GM21447 (cell line): ENCODE measurements around the gene VTA1.
"Not testable (repeated sequence)": the region's sequence is repeated elsewhere in the genome, so short reads cannot be mapped to it uniquely, and the experiment has no call there.

Source experiments
- ATAC-seq: cut with Tn5 transposase; IDR thresholded peaks from one replicate; pipeline ENCODE4 v1.9.1; 2021; ENCODE audit not compliant: unreplicated experiment

VTA1 gene

GRCh38 chr6:142167486-142167885 lies 20.4 kb downstream of the VTA1 start:
- ATAC-seq: no peak

GRCh38 chr6:142171351-142171750 lies 24.3 kb downstream of the VTA1 start:
- no peak for ATAC-seq

GRCh38 chr6:142172758-142173157 lies 25.7 kb downstream of the VTA1 start:
- ATAC-seq: no peak

DNA sequence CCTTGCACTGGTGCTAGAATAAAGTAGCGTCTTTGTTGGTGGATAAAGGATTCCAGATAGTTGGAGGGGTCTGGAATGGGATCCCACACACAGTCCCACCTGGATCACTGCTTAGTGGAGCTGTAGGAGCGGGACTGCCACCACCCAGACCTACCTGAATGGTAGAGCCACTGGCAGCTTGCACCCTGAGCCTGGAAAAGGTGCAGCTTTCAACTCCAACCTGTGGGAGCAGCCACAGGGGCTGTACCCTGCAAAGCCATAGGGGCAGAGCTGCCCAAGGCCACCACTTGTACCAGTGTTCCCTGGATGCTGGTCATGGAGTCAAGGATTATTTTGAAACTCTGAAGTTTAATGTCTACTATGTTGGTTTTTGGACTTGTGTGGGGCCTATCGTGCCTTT lies 26.9 kb downstream of the VTA1 start:
- no peak for ATAC-seq

- ATAC-seq: no peak
These were observed 27.6 kb downstream of the VTA1 start for GRCh38 chr6:142174703-142175102.

- ATAC-seq: no peak
These were observed 31.1 kb downstream of the VTA1 start for GRCh38 chr6:142178129-142178528.

- no peak for ATAC-seq
These were observed 34.9 kb downstream of the VTA1 start for GRCh38 chr6:142182004-142182403.

DNA sequence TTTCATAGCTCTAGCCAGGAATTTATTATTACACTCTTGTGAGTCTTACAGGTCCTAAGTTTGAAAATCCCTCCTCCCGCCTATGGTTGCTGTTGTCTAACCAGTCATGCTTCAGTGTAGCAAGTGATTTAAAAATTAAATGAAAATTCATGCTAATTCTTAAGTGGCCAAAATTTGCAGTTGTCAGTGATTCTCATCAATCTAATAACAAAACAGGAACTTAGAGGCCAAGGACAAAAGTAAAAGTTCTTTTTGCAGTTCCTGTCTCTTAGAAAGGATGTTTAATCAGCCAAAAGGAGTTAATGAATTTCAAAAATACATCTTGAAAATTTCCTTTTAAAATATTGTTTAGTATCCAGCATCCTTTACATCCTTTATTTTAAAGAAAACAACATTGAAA lies 36.3 kb downstream of the VTA1 start:
- no peak for ATAC-seq

DNA sequence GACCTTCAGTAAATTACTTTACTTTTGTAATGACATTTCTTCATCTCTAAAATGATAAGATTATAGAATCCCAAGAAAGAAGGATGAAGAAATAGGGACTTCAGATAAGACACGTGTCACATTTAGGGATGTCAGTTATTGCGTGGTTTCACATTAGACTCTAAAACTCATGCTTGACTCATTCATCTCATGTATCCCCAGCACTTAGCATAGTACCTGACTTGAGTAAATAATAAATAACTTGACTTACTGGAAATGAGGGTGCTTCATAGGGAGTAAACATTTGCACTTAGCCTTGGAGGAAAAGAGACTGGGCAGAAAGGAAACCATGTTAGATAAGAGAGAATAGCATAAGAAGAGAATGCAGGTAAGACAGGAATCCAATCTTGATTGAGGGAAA lies 37.2 kb downstream of the VTA1 start:
- no peak for ATAC-seq

GRCh38 chr6:142185641-142186040 lies 38.6 kb downstream of the VTA1 start:
- no peak for ATAC-seq

DNA sequence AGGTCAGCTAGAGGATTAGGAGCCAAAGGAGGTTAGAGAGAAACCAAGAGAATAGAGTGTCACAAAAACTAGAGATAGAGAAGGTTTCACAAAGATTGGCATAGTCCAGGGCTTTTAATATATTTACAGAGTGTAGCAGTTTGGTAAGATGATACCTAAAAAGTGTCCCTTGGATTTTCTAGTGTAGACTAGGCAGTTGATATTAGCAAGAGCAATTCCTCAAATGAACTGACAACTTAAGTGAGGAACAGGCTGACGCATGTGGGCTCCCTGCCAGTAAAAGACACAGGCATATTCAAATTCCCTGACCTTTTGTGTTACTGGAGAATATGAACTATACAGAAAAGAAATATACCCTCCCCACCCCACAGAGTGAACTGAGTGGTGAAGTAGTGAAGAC lies 40.1 kb downstream of the VTA1 start:
- no peak for ATAC-seq

GRCh38 chr6:142188341-142188740 lies 41.3 kb downstream of the VTA1 start:
- ATAC-seq: not testable (repeated sequence)

DNA sequence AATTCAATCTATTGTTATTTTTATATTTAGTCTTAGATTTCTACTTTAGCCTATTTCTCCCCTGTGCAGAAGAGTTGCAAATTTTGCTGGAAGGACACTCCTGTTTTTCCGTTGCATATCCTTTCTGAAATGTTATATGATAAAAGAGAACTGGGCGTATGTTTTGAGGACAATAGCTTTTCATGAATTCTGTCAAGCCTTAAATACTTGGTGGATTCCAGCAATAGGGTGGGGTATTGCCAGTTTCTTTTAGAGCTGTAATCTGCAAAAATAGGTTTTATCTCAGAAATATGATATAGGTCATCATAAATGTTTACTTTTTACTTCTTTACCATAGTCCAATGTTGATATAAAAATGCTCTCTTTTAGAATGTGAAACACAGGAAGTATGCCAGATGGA lies 42.0 kb downstream of the VTA1 start:
- ATAC-seq: no peak

- ATAC-seq: no peak
These were observed 45.3 kb downstream of the VTA1 start for GRCh38 chr6:142192343-142192742.

DNA sequence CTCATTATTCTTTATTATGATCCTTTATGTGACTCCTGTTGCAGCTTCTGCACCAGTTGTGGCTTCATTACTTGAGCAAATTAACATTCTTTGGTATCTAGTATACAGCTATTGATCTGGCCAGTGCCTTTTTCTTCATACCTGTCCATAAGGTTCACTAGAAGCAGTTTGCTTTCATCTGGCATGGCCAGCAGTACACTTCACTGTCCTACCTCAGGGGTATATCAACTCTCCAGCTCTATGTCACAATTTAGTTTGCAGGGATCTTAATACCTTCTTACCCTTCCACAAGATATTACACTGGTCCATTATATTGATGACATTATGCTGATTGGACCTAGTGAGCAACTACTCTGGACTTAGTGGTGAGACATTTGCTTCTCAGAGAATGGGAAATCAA lies 46.6 kb downstream of the VTA1 start:
- ATAC-seq: no peak

GRCh38 chr6:142195862-142196541 lies 48.9 kb downstream of the VTA1 start:
- ATAC-seq: no peak

DNA sequence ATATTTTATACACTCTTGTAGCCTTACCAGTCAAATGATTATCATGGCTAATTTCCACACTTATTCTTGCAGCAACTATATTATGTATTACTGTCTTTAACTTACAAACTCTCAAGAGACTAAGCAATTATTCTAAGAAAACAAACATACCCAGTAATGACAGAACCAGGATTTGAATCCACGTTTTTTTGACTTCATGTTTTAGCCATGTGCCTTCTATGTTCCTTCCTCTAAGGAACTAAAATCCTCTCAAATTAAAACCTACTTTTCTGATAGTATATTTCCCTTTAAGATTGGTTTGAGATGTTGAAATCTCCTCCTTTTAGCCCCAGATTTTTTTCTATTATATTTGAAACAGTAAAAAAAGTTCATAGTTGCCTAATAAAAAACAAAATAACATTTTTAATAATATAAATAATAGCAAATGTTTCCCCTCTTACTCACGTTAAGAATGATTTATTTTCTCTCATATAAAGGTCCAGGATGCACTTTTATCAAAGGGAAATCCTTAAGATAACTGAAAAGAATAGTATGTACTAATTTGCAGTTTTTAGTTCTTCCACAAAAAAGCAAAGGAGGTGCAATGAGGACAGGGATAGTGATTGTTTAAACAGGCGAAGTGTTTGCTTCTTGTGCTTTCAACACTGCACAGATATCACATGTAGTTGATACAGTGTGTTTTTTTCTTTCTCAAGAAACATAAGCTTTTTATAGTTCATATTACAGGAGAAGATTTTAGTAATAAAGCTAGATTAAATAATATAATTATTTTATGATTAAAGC lies 54.0 kb downstream of the VTA1 start:
- no peak for ATAC-seq

DNA sequence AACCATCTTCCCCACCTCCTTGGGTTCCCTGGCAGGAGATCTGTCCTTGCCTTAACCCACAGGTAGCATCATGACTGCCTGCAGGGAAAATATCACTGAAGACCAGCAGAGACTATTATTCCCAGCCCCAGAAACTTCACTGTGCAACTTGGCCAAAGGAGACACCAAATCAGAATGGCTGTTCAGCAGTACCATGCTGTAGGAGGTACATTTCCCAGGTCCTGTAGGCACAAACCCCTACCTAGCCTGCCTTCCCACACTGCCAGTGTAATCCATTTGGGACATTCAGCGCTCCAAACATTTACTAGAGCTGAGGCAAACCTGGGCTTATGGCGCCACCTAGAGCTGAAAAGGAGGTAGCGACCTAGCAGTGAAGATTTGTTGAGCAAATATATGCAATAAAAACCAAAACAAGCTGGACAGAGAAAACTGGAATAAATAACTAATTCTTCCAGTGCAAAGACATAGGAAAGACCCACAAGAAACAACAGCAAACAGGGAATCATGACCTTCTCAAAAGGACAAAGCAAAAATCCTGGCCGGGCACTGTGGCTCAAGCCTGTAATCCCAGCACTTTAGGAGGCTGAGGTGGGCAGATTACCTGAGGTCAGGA lies 60.3 kb downstream of the VTA1 start:
- ATAC-seq: peak; percentile 89

- ATAC-seq: no peak
These were observed 63.5 kb downstream of the VTA1 start for GRCh38 chr6:142210606-142211005.

DNA sequence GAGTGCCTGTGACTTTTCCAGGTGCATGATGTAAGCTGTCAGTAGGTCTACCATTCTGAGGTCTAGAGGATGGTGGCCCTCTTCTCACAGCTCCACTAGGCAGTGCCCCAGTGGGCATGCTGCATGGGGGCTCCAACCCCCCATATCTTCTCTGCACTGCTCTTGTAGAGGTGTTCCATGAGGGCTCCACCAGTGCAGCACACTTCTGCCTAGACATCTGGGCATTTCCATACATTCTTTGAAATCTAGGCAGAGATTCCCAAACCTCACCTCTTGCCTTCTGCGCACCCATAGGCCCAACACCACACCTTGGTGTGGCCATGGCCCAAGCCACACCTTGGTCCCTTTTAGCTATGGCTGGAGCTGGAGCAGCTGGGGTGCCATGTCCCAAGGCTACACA lies 66.3 kb downstream of the VTA1 start:
- no peak for ATAC-seq

GRCh38 chr6:142218446-142218845 lies 71.4 kb downstream of the VTA1 start:
- no peak for ATAC-seq

DNA sequence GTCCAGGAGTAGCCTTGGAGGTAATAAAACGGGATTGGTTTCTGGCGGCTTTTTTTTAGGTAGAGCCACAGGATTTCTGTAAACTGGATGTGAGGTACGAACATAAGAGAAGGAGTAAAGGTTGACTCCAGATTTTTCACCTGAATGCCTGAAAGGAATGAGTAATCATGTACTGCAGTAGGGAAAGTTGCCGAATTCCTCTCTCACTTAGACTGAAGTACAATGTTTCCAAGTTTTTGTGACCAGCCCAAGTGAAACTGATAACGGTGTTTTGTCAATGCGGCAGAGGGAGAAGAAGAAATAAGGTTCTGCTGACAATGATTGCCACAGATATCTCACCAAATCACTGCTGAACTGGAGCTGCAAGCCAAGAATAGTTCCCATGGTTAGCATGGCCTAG lies 75.0 kb downstream of the VTA1 start:
- ATAC-seq: no peak
